Type B pancreatic cell (in vitro differentiated cells): ENCODE results near the gene DNAJB14. TPM values are rescaled to one million over a fixed set of nuclear protein-coding genes. Genes with fewer than 3 reads are reported as not detected.

Experiments
- DNase-seq: peaks from one replicate; pipeline ENCODE4 v3.0.0; 2021; ENCODE audit warnings: mixed read lengths; ENCODE audit not compliant: unreplicated experiment; ENCODE audit errors: extremely low spot score
- H3K27ac Mint-ChIP-seq: 2 replicates; pipeline ENCODE4 v1.8.0; 2021; ENCODE audit warnings: mild to moderate bottlenecking, mixed read lengths
- H3K27me3 Mint-ChIP-seq: 2 replicates; pipeline ENCODE4 v1.8.0; 2021; ENCODE audit warnings: mixed read lengths
- H3K36me3 Mint-ChIP-seq: 2 replicates; pipeline ENCODE4 v1.8.0; 2021; ENCODE audit warnings: mixed read lengths
- H3K4me1 Mint-ChIP-seq: one replicate; pipeline ENCODE4 v1.8.0; 2021; ENCODE audit warnings: mixed read lengths; ENCODE audit not compliant: unreplicated experiment
- H3K4me3 Mint-ChIP-seq: 2 replicates; pipeline ENCODE4 v1.8.0; 2021; ENCODE audit warnings: mild to moderate bottlenecking, mixed read lengths
- H3K9me3 Mint-ChIP-seq: 2 replicates; pipeline ENCODE4 v1.8.0; 2021; ENCODE audit warnings: mixed read lengths
- CTCF ChIP-seq: fragments of 200-600 bp; sonication (generic); conservative IDR thresholded peaks from 2 replicates; pipeline ENCODE4 v1.5.0; 2021; ENCODE audit warnings: antibody characterized with exemption, mild to moderate bottlenecking
- total RNA-seq: library from RNA; stranded (reverse); gene quantifications from 2 replicates; pipeline ENCODE4 v1.2.1, GENCODE V29; 2021; ENCODE audit warnings: low replicate concordance

Gene DNAJB14
- total RNA-seq, 1 donor from 2014 or later: 39.8 TPM

GRCh38 chr4:99891351-99891750 lies 55.1 kb downstream of the DNAJB14 start:
- Mint-ChIP-seq H3K36me3 (no peaks in the 10 kb centered on the region), H3K4me1 (peaks cover 19% of the 10 kb centered on the region), H3K9me3 (no peaks in the 10 kb centered on the region), H3K27ac (no peak overlapping the region), H3K27me3 (no peaks in the 10 kb centered on the region), H3K4me3 (peak overlapping the region; percentile 19)
- no peak for TF ChIP-seq CTCF
- no peak for DNase-seq

- H3K4me1 Mint-ChIP-seq: peaks cover 13% of the 10 kb centered on the region
- H3K27ac Mint-ChIP-seq: no peak overlapping the region
- no peak for DNase-seq
Measured at GRCh38 chr4:99887837-99888236, 58.6 kb downstream of the DNAJB14 start.

GRCh38 chr4:99886146-99886545 lies 60.3 kb downstream of the DNAJB14 start:
- H3K27me3 Mint-ChIP-seq: no peaks in the 10 kb centered on the region
- H3K36me3 Mint-ChIP-seq: peaks cover 4% of the 10 kb centered on the region
- no peak for DNase-seq
- H3K9me3 Mint-ChIP-seq: no peaks in the 10 kb centered on the region
- no peak overlapping the region for H3K4me3 Mint-ChIP-seq
- H3K4me1 Mint-ChIP-seq: peaks cover 5% of the 10 kb centered on the region
- H3K27ac Mint-ChIP-seq: no peak overlapping the region
- no peak for TF ChIP-seq CTCF

More at GRCh38 chr4:99887837-99888236, 58.6 kb downstream of the DNAJB14 start:
- no peaks in the 10 kb centered on the region for H3K27me3 Mint-ChIP-seq
- no peak overlapping the region for H3K4me3 Mint-ChIP-seq
- TF ChIP-seq CTCF: no peak
- no peaks in the 10 kb centered on the region for H3K36me3 Mint-ChIP-seq
- H3K9me3 Mint-ChIP-seq: no peaks in the 10 kb centered on the region

GRCh38 chr4:99885687-99886086 lies 60.7 kb downstream of the DNAJB14 start:
- no peak for TF ChIP-seq CTCF
- no peak overlapping the region for H3K27ac Mint-ChIP-seq
- H3K9me3 Mint-ChIP-seq: no peaks in the 10 kb centered on the region
- DNase-seq: no peak
- H3K27me3 Mint-ChIP-seq: no peaks in the 10 kb centered on the region
- no peak overlapping the region for H3K4me3 Mint-ChIP-seq
- H3K4me1 Mint-ChIP-seq: peaks cover under 1% of the 10 kb centered on the region
- H3K36me3 Mint-ChIP-seq: peaks cover 4% of the 10 kb centered on the region

- H3K27ac Mint-ChIP-seq: no peak overlapping the region
- no peak for DNase-seq
- no peak overlapping the region for H3K4me3 Mint-ChIP-seq
- no peaks in the 10 kb centered on the region for H3K4me1 Mint-ChIP-seq
- no peaks in the 10 kb centered on the region for H3K27me3 Mint-ChIP-seq
- peaks cover 5% of the 10 kb centered on the region for H3K36me3 Mint-ChIP-seq
- TF ChIP-seq CTCF: peak; percentile 78
- H3K9me3 Mint-ChIP-seq: no peaks in the 10 kb centered on the region
Measured at GRCh38 chr4:99885063-99885664, 61.3 kb downstream of the DNAJB14 start.

GRCh38 chr4:99879458-99879857 lies 67.0 kb downstream of the DNAJB14 start:
- no peak for DNase-seq
- no peak for TF ChIP-seq CTCF
- H3K4me3 Mint-ChIP-seq: no peak overlapping the region
- H3K36me3 Mint-ChIP-seq: peaks cover 14% of the 10 kb centered on the region
- H3K27me3 Mint-ChIP-seq: no peaks in the 10 kb centered on the region
- no peak overlapping the region for H3K27ac Mint-ChIP-seq
- H3K4me1 Mint-ChIP-seq: peaks cover 6% of the 10 kb centered on the region
- H3K9me3 Mint-ChIP-seq: no peaks in the 10 kb centered on the region
